ENCODE measurements around the gene GPX7. TPM values are rescaled to one million over a fixed set of nuclear protein-coding genes. Genes with fewer than 3 reads are reported as not detected.

Gene GPX7
- total RNA-seq, 4 donors from 2014 or later: 10.3 to 19.2 (median 17.0) TPM

GRCh38 chr1:52588535-52588934 lies 13.6 kb upstream of the GPX7 start:
- no peak for TF ChIP-seq CTCF (IDR thresholded peaks at IDR 0.05; ENCODE audit: low read depth)

GRCh38 chr1:52590266-52590665 lies 11.9 kb upstream of the GPX7 start:
- no peak for TF ChIP-seq CTCF (IDR thresholded peaks at IDR 0.05; ENCODE audit: low read depth)

GRCh38 chr1:52592637-52593323 lies 9.4 kb upstream of the GPX7 start:
- TF ChIP-seq CTCF (IDR thresholded peaks at IDR 0.05; ENCODE audit: low read depth): no peak

GRCh38 chr1:52593495-52593894 lies 8.7 kb upstream of the GPX7 start:
- TF ChIP-seq CTCF (IDR thresholded peaks at IDR 0.05; ENCODE audit: low read depth): no peak

GRCh38 chr1:52595061-52595460 lies 7.1 kb upstream of the GPX7 start:
- TF ChIP-seq CTCF (IDR thresholded peaks at IDR 0.05; ENCODE audit: low read depth): no peak

GRCh38 chr1:52597912-52598311 lies 4.3 kb upstream of the GPX7 start:
- no peak for TF ChIP-seq CTCF (IDR thresholded peaks at IDR 0.05; ENCODE audit: low read depth)

- TF ChIP-seq CTCF (IDR thresholded peaks at IDR 0.05; ENCODE audit: low read depth): no peak
Measured at GRCh38 chr1:52598729-52599128, 3.4 kb upstream of the GPX7 start.
